GM23248 (cell line): Measurements from ENCODE around the gene PREX1.

Experiments used
- EZH2 ChIP-seq: fragments of 200-600 bp; sonication (generic); IDR thresholded peaks from 2 replicates; pipeline ENCODE4 v1.6.1; 2018; ENCODE audit warnings: antibody characterized with exemption, mild to moderate bottlenecking; ENCODE audit not compliant: insufficient read depth, poor library complexity, severe bottlenecking
- EZH2phosphoT487 ChIP-seq: fragments of 200-600 bp; sonication (generic); IDR thresholded peaks from 2 replicates; pipeline ENCODE4 v1.6.1; 2018; ENCODE audit warnings: antibody characterized with exemption, moderate library complexity, mild to moderate bottlenecking, low read depth; ENCODE audit not compliant: insufficient read depth

GRCh38 chr20:48686238-48687116 lies 141.3 kb downstream of the PREX1 start:
- TF ChIP-seq EZH2 (no peak), EZH2phosphoT487 (no peak)
